Gastroesophageal sphincter (tissue), 4 donors: ENCODE data around the gene KIF26B. TPM values are rescaled to one million over a fixed set of nuclear protein-coding genes. Genes with fewer than 3 reads are reported as not detected.

Experiments used
- ATAC-seq: fragments of 150-250 bp; one replicate; pipeline ENCODE4 v1.9.1; 2016; ENCODE audit warnings: mild to moderate bottlenecking, moderate library complexity
- H3K27ac ChIP-seq, 4 donors: fragments of 200-600 bp; sonication (generic) in 3 of 4; 1 replicate in 3 of 4; 2 replicates in 1 of 4; pipeline ENCODE4 v1.5.1; 2016 to 2019
- H3K27me3 ChIP-seq: fragments of 200-600 bp; sonication (generic); one replicate; pipeline ENCODE4 v1.5.1; 2019
- H3K36me3 ChIP-seq, 2 donors: fragments of 200-600 bp; sonication (generic); one replicate each; pipeline ENCODE4 v1.5.1; 2019; ENCODE audit warnings: control low read depth in 1 of 2
- H3K4me1 ChIP-seq, 3 donors: fragments of 200-600 bp; sonication (generic); 1 replicate in 2 of 3; 2 replicates in 1 of 3; pipeline ENCODE4 v1.5.1; 2016 to 2019; ENCODE audit warnings: control low read depth in 2 of 3
- H3K4me3 ChIP-seq, 2 donors: fragments of 200-600 bp; sonication (generic); one replicate each; pipeline ENCODE4 v1.5.1; 2019; ENCODE audit warnings: mild to moderate bottlenecking in 1 of 2, moderate library complexity in 1 of 2
- H3K9me3 ChIP-seq, 3 donors: fragments of 200-600 bp; sonication (generic); one replicate each; pipeline ENCODE4 v1.5.1; 2017 to 2019; ENCODE audit warnings: control low read depth in 2 of 3
- EP300 ChIP-seq: sonication (generic); formaldehyde crosslinking; IDR thresholded peaks from one replicate; pipeline ENCODE4 v1.6.1; 2017; ENCODE audit warnings: antibody characterized with exemption, mild to moderate bottlenecking
- POLR2A ChIP-seq, 2 donors: fragments of 450-650 bp; IDR thresholded peaks; one replicate each; pipeline ENCODE4 v1.6.1; 2017; ENCODE audit warnings: antibody characterized with exemption in 2 of 2, mild to moderate bottlenecking in 2 of 2, moderate library complexity in 1 of 2
- POLR2AphosphoS5 ChIP-seq: sonication (generic); formaldehyde crosslinking; IDR thresholded peaks from one replicate; pipeline ENCODE4 v1.6.1; 2017; ENCODE audit warnings: antibody characterized with exemption
- WGBS, 2 donors: methylation state at CpG; one replicate each; pipeline ENCODE4 v1.1.5; 2018; ENCODE audit warnings: low coverage in 1 of 2; 5-methylcytosine and 5-hydroxymethylcytosine counted together
- total RNA-seq, 4 donors: library from RNA; depleted of rRNA; stranded (reverse); fragments of >200 nt; gene quantifications; one replicate each; pipeline ENCODE4 v1.1.0, GENCODE V29; 2016
- TF ChIP-seq, protein P1 (sequence below), 4 experiments: fragments of 200-600 bp in 2 of 4; fragments of 450-650 bp in 2 of 4; sonication (generic) in 1 of 4; IDR thresholded peaks; one replicate each; pipeline ENCODE4 v1.5.1; 2017 to 2019; ENCODE audit warnings: antibody characterized with exemption in 4 of 4, mild to moderate bottlenecking in 2 of 4, moderate library complexity in 2 of 4

The KIF26B gene
- total RNA-seq, 4 donors from 2014 or later, result 0.62 to 1.9 (median 0.97) TPM

DNA sequence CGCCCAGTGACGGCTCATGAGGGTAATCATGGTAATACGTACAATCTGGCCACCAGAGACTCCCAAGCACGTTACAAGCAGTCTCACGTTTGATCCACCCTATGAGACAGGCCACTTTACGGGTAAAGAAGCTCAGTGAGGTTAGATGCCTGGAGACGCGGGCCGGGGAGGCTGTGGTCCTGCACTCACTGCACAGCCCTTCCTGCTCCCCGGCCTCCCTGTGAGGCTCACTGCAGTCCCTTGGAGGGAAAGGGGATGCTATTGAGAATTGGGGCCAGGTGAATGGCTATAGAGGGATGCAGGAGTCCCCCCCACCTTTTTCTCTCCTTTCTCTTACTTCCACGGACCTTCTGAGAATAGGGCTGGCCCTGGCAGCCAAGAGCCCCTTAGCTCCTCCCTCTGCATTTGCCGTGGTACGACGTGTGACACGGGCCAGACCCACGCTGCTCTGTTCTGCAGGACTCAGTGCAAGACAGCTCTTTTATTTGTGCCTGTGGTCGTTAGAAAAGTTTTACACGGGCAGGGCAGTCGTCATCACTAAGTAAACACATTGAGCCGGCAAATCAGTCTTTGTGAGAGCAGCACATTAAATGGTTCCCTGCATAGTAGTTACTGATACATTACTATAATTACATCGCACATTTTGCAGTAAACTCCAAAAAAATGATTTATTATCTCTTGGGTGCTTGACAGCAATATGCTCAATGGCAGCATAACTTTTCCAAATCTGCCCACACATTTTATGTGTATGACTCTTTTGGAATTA lies 18.8 kb downstream of the KIF26B start:
- Histone ChIP-seq H3K9me3 (no peaks in the 10 kb centered on the region), H3K27me3 (no peaks in the 10 kb centered on the region), H3K4me1 (peaks cover 0 to 7% (median 0%) of the 10 kb centered on the region in 3 donors), H3K36me3 (no peaks in the 10 kb centered on the region), H3K27ac (no peak overlapping the region), H3K4me3 (no peak overlapping the region)
- 17 to 55% methylated on average over 1 to 17 of the region's 21 CpGs for WGBS, 2 donors
- no peak for ATAC-seq
- no peak for TF ChIP-seq POLR2A (IDR thresholded peaks at IDR 0.05)
- TF ChIP-seq POLR2AphosphoS5, result no peak
- TF ChIP-seq, protein P1, sequence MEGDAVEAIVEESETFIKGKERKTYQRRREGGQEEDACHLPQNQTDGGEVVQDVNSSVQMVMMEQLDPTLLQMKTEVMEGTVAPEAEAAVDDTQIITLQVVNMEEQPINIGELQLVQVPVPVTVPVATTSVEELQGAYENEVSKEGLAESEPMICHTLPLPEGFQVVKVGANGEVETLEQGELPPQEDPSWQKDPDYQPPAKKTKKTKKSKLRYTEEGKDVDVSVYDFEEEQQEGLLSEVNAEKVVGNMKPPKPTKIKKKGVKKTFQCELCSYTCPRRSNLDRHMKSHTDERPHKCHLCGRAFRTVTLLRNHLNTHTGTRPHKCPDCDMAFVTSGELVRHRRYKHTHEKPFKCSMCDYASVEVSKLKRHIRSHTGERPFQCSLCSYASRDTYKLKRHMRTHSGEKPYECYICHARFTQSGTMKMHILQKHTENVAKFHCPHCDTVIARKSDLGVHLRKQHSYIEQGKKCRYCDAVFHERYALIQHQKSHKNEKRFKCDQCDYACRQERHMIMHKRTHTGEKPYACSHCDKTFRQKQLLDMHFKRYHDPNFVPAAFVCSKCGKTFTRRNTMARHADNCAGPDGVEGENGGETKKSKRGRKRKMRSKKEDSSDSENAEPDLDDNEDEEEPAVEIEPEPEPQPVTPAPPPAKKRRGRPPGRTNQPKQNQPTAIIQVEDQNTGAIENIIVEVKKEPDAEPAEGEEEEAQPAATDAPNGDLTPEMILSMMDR (IDR thresholded peaks at IDR 0.05), result no peak
- no peak for TF ChIP-seq EP300

DNA sequence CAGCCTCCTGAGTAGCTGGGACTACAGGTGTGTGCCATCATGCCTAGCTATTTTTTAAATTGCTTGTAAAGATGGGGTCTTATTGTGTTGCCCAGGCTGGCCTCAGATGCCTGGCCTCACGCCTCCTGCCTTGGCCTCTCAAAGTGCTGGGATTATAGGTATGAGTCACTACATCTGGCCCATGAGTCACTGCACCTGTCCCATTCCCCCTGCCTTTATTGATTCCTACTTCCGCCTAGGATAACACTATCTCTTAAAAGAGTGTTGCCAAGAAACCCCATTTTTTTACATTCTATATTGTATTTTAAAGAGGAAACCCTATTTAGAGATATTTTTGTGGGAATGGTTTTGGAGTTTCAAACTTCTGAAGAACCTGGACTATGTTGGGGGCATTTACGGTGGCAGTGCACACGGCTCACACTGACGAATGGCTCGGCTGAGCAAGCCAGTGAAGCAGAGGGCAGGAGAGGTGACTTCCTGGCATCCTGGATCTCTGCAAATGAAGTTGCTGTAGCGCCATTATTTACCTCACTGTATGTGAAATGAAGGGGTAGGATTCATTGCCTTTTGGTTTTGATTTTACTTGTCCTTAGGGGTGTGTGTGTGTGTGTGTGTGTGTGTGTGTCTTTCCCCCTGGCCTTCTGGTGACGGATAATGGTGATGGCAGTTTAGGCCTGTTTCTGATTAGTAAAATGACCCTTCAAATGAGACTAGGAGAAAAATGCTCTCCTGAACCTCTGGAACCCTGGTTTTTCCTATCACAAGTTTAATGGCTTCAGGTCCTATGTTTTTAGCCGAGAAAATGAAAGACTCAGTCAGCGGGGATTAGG lies 22.5 kb downstream of the KIF26B start:
- no peak for ATAC-seq
- Histone ChIP-seq H3K9me3 (no peaks in the 10 kb centered on the region), H3K36me3 (no peaks in the 10 kb centered on the region), H3K4me1 (peaks cover 0 to 7% (median 0%) of the 10 kb centered on the region in 3 donors), H3K27ac (no peak overlapping the region), H3K27me3 (no peaks in the 10 kb centered on the region), H3K4me3 (no peak overlapping the region)
- WGBS, 2 donors, result 92 to 100% methylated on average over 4 to 7 of the region's 10 CpGs
- TF ChIP-seq EP300 (no peak), POLR2A (IDR thresholded peaks at IDR 0.05) (no peak), POLR2AphosphoS5 (no peak)
- TF ChIP-seq, protein P1 (IDR thresholded peaks at IDR 0.05), result no peak

DNA sequence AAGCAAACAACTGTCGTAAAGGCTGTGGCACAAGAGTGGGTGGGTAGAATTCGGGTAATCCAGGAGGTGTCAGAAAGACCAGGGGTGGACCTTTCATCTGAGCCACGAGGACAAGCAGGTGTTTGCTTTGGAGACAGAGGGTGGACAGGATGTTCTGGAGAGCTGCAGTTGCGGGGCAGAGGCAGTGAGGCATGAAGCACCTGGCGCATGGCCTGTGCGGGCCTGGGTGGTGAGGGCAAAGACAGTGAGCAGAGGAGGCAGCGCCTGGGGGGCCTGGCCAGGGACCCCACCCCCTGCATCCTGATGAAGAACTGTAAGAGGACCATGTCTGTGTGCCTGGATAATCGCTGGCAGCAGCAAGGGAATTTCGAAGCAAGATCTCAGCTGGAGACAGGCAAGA lies 24.9 kb downstream of the KIF26B start:
- WGBS, 2 donors, result 68 to 71% methylated on average over 6 to 9 of the region's 9 CpGs
- no peaks in the 10 kb centered on the region for H3K27me3 ChIP-seq
- TF ChIP-seq EP300 (no peak), POLR2A (IDR thresholded peaks at IDR 0.05) (no peak), POLR2AphosphoS5 (no peak)
- TF ChIP-seq, protein P1 (IDR thresholded peaks at IDR 0.05), result no peak
- H3K9me3 ChIP-seq, result no peaks in the 10 kb centered on the region
- H3K4me1 ChIP-seq, result no peaks in the 10 kb centered on the region
- H3K36me3 ChIP-seq, result no peaks in the 10 kb centered on the region
- H3K27ac ChIP-seq, result no peak overlapping the region
- no peak for ATAC-seq
- H3K4me3 ChIP-seq, result no peak overlapping the region

DNA sequence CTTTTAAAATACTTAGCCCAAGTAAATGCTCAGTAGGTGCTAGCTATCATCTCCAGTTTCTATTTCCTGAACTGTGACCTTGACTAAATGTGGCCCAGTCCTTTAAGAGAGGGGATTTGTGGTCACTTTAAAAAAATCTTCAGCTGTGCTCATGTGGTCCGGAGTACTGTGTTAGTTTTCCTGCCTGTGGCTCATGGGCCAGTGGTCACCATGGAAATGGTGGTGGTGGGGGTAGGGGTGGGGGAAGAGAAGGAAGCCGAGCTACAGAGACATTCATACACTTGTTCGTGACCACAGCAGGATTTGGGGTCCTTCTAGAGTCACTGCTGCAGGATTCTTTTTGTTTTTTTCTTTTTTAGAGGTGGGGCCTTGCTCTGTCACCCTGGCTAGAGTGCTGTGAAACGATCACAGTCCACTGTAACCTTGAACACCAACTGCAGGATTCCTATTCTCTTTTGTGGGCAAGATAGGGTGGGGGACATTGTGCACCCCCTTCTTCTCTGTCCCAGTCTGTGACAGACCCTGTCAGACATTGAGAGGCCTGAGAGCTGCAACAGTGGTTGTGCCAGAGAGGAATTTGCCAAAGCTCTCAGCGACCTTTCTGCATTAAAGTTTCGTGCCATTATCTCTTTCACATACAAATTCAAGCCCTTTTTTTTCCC lies 25.8 kb downstream of the KIF26B start:
- 64 to 75% methylated on average over 2 to 4 of the region's 6 CpGs for WGBS, 2 donors
- Histone ChIP-seq H3K36me3 (no peaks in the 10 kb centered on the region), H3K27me3 (no peaks in the 10 kb centered on the region), H3K4me1 (no peaks in the 10 kb centered on the region), H3K4me3 (no peak overlapping the region), H3K9me3 (no peaks in the 10 kb centered on the region), H3K27ac (no peak overlapping the region)
- ATAC-seq, result peak; percentile 34
- no peak for TF ChIP-seq POLR2AphosphoS5
- no peak for TF ChIP-seq POLR2A (IDR thresholded peaks at IDR 0.05)
- TF ChIP-seq EP300, result no peak
- TF ChIP-seq, protein P1 (IDR thresholded peaks at IDR 0.05), result no peak
